COLO668 (cell line): Measurements from ENCODE around the gene STKLD1.
"Not testable (repeated sequence)": the region's sequence is repeated elsewhere in the genome, so short reads cannot be mapped to it uniquely, and the experiment has no call there.

Experiments
- DNase-seq: peaks from one replicate; lab custom pipeline; 2025; ENCODE audit not compliant: unreplicated experiment; lab: John Stamatoyannopoulos, UW

The STKLD1 gene

DNA sequence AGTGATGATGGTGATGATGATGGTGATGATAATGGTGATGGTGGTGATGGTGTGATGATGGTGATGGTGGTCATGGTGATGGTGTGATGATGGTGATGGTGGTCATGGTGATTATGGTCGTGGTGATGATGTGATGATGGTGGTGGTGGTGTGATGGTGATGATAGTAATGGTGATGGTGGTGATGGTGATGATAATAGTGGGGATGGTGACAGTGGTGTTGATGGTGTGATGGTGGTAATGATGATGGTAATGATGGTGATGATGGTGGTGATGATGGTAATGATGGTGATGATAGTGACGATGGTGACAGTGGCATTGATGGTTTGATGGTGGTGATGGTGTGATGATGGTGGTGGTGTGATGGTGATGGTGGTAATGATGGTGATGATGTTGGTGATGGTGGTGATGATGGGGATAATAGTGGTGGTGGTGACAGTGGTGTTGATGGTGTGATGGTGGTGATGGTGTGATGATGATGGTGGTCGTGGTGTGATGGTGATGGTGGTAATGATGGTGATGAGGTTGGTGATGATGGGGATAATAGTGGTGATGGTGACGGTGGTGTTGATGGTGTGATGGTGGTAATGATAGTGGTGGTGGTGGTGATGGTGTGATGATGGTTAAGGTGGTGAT lies 6.5 kb downstream of the STKLD1 start:
- no peak for DNase-seq

DNA sequence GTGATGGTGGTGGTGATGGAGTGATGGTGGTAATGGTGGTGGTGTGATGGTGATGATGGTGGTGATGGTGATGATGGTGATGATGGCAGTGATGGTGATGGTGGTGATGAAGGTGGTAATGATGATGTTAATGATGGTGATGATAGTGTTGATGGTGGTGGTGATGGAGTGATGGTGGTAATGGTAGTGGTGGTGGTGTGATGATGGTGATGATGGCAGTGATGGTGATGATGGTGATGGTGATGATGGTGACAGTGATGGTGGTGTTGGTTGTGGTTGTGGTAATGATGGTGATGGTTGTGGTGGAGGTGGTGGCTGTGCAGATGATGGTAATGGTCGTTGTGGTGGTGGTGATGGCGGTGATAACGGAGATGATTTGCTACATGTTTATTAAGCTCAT lies 7.3 kb downstream of the STKLD1 start:
- DNase-seq = no peak

DNA sequence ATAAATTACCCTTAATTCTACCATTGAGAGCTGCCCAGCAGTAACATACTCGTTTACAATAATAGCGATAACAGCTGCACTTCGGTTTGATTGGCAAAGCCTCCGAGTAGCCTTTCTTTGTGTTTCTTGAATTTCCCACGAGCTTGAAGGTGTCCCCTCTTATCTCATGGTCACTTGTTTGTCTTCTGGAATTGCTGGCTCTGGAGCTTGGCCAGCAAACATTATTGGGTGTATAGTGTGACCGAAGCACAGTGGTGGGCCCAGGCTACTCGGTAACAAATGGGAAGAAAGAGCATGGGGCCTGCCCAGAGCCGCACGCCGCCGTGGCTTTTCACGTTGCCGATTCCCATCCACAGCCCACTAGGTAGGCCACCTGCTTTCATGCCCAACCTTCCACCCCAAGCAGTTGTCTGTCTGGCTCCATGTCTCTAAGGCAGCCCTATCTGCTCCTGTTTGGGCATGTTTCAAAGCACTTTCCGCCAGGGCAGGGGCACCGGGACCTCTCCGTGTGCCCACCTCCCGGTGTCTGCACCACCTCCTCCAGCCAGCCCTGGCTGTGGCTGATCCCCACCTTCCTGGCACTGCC lies 8.7 kb downstream of the STKLD1 start:
- DNase-seq = no peak

DNA sequence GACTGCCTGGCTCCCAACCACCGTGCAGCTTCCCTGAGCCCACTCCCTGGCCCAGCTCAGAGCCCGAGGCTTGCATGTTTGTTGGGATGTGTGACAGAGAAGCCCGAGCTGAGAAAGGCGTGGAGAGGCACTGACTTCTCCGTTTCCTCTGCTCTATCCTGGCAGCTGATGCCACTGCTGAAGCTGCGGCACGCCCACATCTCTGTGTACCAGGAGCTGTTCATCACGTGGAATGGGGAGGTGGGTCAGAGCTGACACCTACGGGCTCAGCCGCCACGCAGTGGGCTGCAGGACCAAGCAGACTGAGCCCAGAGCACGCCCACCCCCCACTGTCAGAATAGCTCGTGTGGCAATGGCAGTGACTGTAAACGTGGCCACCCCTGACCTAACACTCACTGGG lies 9.3 kb downstream of the STKLD1 start:
- no peak for DNase-seq

DNA sequence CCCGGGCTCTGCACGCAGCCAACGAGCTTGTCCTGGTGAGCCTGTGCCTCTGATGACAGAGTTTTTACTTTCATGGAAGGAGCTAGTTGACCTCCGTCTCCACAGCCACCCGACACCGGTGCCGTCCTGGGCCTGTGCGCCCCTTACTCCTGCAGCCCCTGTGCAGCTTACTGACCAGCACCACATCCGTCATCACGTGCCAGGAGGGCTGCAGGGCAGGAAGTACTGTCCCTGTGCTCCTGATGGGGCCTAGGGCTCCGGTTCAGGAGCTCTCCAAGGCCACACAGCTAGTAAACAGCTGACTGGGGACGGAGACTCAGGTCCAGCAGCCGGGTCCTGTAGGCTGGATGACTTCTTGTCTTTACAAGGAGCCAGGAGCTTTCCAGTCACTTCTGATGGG lies 10.2 kb downstream of the STKLD1 start:
- DNase-seq = no peak

DNA sequence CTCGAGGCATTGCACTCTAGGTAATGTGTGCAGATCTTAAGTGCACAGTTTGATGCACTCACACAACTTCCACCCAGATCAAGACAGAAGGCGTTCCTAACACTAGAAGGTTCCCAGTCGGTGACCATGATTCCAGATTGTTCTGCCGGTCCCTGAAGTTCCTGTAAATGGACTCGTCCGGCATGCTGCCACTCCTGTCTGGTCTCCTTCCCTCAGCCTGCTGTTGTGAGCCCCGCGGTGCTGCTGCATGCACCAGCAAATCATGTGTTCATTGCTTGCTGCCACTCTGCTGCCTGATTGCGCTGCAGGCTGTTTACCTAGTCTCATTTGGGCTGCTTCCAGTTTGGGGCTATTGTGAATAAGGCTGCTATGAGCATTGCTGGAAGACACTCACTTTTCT lies 11.5 kb downstream of the STKLD1 start:
- no peak for DNase-seq

DNA sequence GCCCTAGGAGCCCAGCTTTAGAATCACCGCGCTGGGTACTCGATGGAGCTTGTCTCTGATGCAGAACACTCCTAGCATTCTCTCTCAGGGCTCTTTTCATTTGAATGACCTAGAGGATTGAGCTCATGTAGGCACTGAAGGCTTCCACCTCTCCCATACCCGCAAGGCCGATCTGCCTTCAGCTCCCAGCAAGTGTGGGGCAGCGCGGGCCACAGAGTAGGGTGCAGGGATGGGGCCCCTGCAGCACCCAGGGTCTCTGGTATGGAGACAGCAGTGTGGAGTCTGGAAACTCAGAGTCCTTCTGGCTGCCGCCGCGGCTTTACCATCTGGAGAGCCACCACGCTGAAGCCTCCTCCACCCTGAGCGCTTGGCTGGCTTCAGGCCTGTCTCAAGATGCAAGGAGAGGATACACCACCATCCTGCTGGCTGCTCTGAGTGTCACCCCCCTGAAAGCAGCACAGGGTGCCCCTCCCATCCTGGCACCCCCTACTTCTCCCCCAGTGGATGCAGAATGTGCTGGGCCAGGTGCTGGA lies 12.9 kb downstream of the STKLD1 start:
- no peak for DNase-seq

DNA sequence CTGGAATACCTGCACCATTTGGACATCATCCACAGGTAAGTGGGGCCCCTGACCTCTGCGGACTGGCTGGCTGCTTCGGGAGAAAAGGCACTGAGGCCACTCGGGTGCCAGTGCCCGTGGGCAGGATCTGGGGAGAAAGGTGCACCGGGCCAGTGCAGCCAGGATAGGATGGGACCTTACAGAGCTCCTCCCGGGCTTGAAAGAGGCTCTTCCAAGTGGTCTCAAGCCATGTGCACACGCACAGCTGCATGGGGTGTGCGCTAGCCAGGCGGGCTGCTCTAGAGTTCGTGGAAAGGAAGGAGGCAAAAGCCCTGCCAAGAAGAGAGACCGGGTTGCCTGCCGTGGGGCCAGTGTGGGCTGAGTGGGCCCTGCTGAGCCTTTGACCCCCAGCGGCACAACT lies 13.4 kb downstream of the STKLD1 start:
- DNase-seq = no peak

DNA sequence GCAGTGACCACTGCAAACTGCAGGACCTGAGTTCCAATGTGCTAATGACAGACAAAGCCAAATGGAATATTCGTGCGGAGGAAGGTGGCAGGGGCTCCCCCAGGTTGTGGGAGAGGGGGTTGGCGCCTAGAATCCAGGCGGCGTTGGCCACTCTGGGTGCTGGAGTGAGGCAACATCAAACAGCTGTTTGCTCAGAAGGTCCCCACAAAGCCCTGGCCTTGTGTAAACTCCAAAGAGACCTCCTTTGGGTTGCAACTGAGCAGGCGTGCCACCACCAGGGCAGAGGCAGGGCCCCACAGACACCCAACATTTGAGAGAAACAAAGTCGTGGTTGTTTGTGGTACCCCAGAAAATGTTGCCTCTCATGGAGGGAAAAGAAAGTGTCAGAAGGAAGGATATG lies 14.5 kb downstream of the STKLD1 start:
- no peak for DNase-seq

DNA sequence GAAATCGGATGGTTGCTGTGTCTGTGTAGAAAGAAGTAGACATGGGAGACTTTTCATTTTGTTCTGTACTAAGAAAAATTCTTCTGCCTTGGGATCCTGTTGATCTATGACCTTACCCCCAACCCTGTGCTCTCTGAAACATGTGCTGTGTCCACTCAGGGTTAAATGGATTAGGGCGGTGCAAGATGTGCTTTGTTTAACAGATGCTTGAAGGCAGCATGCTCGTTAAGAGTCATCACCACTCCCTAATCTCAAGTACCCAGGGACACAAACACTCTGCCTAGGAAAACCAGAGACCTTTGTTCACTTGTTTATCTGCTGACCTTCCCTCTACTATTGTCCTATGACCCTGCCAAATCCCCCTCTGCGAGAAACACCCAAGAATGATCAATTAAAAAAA lies 15.3 kb downstream of the STKLD1 start:
- DNase-seq = not testable (repeated sequence)

DNA sequence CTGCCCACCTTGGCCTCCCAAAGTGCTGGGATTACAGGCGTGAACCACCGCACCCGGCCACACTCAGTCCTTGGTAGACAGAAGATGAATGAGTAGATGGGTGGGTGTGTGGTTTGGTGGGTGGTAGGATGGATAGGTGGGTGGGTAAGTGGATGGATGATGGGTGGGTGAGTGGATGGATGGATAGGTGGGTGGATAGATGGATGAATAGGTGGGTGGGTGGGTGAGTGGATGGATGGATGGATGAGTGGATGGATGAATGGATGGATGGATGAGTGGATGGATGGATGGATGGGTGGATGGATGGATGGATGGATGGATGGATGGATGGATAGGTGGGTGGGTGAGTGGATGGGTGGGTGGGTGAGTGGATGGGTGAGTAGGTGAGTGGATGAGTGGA lies 16.1 kb downstream of the STKLD1 start:
- DNase-seq = not testable (repeated sequence)

DNA sequence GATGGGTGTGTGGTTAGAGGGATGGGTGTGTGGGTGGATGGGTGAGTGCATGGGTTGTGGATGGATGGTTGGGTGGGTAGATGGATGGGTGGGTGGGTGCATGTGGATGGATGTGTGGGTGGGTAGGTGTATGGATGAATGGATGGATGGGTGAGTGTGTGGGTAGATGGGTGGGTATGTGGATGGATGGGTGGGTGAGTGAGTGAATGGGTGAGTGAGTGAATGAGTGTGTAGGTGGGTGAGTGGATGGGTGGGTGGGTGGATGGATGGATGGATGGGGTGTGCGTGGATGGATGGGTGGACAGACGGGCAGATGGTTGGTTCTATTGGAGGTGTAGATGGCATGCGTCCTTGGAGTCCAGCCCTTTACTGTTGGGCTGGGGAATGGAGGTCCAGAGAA lies 17.2 kb downstream of the STKLD1 start:
- DNase-seq = no peak

DNA sequence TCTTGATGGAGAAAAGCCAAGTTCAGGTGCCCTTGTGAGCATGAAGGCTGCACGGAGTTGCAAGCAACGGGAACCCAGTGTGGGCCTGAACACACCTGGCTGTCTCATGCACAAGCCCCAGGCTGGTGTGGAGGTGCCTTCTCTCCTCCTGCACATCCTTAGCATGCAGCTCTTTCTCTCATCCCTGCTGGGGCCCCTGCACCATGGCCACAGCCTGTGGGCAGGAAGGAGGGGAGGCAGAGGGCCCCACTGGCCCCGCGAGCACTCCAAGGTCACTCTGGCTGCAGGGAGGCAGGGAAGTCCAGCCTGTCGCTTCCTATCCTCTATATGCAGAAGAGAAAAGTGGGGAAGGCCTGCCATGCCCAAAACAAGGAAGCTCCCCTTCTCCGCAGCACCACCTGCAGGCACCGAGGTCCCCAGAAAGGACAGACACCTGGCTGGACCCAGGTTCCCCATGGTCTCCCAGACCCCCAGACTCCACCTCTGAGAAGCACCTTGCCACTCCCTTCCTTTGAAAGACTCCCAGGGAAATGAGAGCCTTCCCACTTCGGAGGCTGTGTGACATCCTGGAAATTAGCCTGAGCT lies 18.6 kb downstream of the STKLD1 start:
- DNase-seq = peak; percentile 6

DNA sequence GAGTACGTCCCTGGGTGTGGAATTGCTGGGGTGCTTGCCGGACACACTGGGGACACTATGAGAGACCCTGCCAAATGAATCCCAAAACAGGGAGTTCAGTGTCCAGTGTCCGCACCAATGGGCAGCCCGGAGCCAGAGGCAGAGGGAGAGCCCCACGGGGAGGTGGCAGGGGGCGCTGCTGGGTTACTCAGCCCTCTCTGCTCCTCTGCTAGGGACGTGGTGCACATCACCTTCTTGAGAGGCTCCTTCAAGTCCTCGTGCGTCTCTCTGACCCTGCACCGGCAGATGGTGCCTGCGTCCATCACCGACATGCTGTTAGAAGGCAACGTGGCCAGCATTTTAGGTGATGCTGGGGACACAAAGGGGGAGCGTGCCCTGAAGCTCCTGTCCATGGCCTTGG lies 20.8 kb downstream of the STKLD1 start:
- DNase-seq = no peak

DNA sequence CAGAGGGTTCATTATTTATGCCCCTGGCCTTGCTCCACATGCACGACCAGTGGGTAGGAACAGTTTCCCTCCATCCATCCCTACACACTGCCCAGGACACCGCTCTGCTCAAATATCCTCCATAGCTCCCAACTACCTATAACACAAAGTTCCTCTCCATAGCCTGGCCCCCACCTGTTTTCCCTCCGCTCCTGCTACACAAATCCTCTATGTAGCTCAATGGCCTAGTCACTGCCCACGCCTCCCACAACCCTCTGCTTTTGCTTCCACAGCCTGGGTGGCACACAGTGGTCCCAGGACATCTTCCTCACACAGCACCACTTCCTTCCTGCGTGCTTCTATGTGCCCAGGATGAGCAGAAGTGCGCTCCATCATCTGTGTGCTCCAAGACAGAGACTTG lies 21.2 kb downstream of the STKLD1 start:
- DNase-seq = no peak

DNA sequence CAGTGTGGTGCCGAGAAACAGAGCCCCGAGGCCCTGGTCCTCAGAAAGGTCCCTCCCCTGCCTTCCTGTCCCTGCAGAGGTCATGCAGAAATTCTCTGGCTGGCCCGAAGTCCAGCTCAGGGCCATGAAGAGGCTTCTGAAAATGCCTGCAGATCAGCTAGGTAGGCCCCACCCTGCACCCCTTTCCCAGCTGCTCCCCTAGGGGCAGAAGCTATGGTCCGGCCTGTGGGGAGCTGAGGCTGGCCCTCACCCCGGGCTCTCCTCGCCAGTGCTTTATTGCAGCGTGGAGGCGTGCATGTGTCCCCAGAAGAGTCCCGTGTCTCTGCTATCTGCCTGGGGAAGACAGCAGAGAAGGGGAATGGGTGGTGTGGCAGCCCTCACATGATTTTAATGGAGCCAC lies 21.7 kb downstream of the STKLD1 start:
- no peak for DNase-seq

DNA sequence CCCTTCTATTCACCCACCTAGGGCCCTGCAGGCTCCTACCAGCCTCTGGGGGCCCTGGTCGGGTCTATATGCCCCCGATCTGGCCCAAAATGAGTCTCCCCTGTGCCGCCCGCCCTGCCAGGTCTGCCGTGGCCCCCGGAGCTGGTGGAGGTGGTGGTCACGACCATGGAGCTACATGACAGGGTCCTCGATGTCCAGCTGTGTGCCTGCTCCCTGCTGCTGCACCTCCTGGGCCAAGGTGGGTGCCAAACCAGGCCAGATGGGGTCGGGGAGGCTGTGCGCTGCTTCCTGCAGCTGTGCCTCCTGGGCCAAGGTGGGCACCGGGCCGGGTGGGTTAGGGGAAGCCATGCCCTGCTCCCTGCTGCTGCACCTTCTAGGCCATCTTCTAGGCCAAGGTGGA lies 24.1 kb downstream of the STKLD1 start:
- no peak for DNase-seq

DNA sequence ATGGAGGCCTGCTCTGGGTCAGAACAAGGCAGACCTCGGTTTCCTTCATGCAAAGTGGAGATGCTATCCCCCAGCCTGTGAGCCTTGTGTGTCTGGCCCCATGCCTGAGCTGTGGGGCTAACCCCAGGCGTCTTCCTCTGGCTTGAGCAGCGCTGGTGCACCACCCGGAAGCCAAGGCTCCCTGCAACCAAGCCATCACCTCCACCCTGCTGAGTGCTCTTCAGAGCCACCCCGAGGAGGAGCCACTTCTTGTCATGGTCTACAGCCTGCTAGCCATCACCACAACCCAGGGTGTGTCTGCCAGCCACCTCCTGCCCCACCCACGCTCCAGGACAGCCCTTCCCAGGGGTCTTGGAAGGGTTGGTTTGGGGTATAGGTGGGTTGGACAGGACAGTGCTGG lies 25.4 kb downstream of the STKLD1 start:
- no peak for DNase-seq

DNA sequence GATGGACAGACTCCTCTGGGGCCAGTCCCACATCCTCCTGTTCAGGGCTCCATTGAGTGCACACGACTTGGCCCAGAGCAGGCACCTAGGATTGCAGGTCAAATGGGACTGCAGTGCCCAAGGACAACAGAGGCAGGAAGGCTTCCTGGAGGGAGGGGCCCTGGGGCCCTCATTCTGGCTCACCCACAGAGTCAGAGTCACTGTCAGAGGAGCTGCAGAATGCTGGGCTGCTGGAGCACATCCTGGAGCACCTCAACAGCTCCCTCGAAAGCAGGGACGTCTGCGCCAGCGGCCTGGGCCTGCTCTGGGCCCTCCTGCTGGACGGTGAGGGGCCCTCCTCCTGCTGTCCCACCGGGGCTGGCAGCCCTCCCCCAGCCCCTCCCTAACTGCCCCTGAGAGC lies 26.5 kb downstream of the STKLD1 start:
- no peak for DNase-seq

DNA sequence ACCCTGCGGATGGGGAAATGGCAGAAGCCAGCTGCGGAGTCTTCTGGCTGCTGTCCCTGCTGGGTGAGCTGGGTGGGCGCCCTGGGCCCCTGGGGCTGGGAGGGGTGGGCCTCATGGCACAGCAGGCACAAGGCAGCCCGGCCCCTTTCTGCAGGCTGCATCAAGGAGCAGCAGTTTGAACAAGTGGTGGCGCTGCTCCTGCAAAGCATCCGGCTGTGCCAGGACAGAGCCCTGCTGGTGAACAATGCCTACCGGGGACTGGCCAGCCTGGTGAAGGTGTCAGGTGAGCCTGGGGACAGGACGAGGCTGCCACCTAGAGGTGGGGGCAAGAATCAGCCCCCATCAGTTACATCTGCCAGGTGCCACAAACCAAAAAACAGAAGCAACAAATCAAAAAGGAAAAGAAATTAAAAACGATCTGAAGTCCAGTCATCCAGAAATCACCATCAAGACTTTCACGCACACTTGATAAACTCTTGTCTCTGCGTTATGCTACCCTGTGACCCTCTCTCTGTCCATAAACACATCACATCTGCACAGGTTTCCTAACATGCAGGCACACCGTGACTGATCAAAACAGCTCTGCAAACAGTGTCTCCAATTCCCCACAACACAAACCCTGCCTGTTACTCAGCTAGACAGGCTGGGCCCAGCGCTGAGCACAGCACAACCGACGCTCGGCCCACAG lies 27.7 kb downstream of the STKLD1 start:
- peak; percentile 58 for DNase-seq

DNA sequence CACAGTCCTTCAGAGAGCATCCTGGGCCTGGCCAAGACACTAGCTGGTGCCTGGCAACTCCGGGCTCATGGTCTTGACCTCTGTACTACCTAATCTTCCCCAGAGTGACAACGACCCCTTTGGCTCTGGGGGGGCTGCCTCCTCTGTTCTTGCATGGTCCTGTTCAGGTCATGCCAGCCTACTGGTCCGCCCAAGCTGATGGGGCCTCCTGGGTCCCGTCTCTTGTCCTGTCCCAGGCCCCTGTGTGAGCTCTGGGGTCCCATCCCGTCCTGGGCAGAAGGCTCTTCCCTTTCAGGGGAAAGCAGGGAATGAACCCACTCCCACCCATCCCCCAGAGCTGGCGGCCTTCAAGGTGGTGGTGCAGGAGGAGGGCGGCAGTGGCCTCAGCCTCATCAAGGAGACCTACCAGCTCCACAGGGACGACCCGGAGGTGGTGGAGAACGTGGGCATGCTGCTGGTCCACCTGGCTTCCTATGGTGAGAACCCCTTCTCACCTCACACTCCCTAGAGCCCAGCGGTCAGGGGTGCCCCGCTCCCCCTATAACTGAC lies 28.4 kb downstream of the STKLD1 start:
- DNase-seq = no peak
